HG03521 (cell line): Measurements from ENCODE around the gene FAM153A.
"Not testable (repeated sequence)": the region's sequence is repeated elsewhere in the genome, so short reads cannot be mapped to it uniquely, and the experiment has no call there.

Source experiments
- ATAC-seq: cut with Tn5 transposase; IDR thresholded peaks from one replicate; pipeline ENCODE4 v1.9.1; 2021; ENCODE audit warnings: mild to moderate bottlenecking, moderate library complexity; ENCODE audit not compliant: unreplicated experiment

FAM153A gene

DNA sequence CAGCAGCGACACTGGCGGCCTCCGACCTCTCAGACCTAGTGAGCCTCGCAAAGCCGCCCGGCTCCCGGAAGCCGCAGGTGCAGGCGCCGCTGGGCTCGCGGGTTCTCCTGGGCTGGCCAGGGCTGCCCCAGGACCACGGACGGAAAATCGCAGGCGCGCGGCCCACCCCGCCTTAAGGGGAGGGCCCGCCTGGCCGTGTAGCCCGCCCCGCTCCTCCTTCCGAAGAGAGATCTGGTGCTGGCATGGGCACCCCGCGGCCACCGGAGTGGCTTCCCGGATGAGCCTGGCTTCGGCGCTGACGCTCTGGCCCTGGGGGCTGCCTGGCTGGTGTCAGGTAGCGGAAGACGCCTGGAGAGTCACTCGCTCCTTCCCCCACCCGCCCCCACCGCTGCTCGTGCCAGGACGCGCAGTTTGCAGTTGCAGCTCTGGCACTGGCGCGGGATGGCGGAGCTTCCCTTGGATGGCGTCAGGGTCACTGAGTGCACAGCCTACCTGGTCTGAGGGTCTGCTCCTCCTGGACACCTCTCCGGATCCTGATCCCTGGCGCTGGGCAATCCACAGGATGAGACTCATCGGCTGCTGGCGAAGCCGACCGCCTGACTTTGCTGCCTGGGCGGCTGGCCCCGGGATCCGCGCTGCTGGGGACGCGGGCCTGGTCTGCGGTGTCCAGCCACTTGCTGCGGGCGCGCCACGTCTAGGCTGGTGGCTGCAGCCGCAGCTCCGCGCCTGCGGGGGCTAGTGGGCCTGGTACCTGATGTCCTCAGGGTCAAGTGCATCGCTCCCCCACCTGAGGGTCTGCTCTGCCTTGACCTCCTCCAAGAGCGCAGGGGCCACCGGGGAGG is at the start of gene FAM153A:
TSS of gene FAM153A (minus strand) at position 108 of the 842 bp plus-strand sequence.
- not testable (repeated sequence) for ATAC-seq

GRCh38 chr5:177832287-177832686 is 49.6 kb upstream of the FAM153A start:
- not testable (repeated sequence) for ATAC-seq

DNA sequence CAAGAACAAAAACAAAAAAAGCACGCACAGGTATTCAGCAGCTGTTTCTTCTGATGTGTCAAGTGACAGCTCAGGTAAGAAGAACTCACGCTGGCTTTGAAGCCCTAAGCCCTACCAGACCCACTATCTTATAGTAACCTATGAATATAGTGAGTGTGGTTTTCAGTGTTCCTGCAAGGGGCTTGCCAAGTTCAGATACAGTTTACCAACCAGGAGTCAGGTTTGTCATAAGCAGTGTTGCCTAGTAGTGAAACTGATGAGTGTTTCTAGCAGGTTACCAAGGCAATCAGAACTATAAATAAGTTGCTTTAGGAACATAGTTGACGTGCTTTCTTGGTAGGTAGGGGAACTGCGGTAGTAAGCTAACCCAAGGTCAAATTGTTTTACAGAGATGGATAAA is 43.4 kb upstream of the FAM153A start:
- ATAC-seq = not testable (repeated sequence)

GRCh38 chr5:177824776-177825175 is 42.1 kb upstream of the FAM153A start:
- not testable (repeated sequence) for ATAC-seq

DNA sequence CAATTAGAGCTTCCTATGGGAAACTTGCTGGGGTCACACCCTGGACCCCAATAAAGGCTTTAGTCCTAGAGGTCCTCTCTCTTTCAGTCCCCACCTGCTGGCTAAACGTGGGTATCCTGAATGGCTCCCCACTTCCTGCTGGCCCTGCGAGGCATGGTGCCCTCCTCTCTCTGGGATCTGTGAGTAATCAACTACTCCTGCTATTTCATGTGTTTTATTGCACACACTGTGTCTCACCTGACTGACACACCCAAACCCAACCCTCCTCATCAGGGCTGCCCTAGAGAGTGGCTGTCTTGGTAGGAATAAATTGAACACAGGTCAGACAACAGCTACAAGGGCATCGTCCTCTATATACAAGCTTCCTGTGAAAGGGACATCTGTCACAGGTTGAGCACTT is 39.8 kb upstream of the FAM153A start:
- not testable (repeated sequence) for ATAC-seq

- not testable (repeated sequence) for ATAC-seq
These were observed 37.0 kb upstream of the FAM153A start for GRCh38 chr5:177819664-177820063.

DNA sequence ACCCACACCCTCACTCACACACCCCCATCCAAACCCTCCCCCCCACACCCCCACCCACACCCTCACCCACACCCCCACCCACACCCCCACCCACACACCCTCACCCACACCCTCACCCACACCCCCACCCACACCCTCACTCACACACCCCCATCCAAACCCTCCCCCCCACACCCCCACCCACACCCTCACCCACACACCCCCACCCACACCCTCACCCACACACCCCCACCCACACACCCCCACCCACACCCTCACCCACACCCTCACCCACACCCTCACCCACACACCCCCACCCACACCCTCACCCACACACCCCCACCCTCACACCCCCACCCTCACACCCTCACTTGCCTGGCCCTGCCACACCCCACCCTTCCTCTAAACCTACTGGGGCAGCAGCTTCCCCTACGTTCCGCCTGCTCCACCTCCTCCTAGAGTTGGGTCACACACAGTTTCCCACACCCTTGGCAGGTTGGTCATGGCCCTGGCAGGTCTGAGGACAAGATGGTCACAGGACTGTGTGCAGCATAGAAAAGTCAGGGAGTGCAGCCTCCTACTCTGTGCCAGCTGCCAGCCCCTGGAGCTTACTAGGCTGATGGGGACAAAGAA is 30.2 kb upstream of the FAM153A start:
- ATAC-seq = not testable (repeated sequence)

DNA sequence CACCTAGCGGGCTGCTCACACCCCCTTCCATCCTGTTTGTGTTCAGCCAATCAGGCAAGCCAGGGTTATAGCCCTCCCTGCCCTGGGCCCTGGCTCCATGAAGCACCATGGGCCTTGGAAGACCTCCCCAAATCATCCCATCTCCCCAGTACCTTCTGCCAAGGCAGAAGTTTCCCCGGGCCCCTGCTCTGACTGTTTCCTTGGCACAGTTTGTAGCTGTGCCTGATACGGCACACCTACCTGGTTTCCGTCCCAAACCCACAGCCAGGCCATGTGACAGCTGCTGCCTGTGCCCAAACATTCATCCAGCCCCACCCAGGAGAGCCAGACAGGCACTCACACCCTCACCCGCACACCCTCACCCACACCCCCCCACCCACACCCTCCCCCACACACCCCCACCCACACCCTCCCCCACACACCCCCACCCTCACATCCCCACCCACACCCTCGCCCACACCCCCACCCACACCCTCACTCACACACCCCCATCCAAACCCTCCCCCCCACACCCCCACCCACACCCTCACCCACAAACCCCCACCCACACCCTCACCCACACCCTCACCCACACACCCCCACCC is 29.6 kb upstream of the FAM153A start:
- ATAC-seq = not testable (repeated sequence)

GRCh38 chr5:177809209-177809913 is 26.7 kb upstream of the FAM153A start:
- ATAC-seq = not testable (repeated sequence)

GRCh38 chr5:177808420-177808819 is 25.7 kb upstream of the FAM153A start:
- not testable (repeated sequence) for ATAC-seq

DNA sequence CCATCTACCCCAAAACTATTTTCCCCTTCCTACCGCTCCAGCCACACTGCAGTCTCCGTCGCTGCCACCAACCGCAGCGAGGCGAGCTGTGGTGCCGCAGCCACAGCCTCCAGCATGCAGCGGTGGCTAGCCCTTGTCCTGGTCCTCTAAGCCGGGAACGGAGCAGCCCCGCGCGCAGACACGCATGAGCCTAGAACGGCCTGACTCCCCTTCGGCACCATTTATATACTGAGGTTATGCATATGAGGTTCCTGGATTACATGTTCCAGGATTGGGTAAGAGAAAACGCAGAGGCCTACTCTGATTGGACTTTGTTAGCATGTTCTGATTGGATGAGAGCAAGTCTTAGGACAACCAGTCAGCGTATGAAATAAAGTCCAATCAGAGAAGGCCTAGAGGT is 24.6 kb upstream of the FAM153A start:
- not testable (repeated sequence) for ATAC-seq

DNA sequence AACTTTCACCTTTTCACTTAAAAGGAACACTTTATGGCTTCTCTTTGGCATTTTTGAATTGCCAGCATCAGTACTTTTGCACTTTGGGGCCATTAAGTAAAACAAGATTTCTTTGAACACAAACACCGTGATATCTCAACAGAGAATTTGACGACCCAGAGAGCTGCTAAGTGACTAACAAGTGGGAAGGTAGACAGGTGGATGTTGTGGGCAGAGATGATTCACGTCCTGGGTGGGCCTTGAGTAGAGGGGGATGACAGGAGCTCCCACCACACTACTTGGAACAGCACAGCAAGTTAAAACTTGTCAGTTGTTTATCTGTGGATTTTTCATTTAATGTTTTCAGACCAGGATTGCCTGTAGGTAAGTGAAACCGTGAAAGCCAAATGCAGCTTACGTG is 18.7 kb upstream of the FAM153A start:
- not testable (repeated sequence) for ATAC-seq

DNA sequence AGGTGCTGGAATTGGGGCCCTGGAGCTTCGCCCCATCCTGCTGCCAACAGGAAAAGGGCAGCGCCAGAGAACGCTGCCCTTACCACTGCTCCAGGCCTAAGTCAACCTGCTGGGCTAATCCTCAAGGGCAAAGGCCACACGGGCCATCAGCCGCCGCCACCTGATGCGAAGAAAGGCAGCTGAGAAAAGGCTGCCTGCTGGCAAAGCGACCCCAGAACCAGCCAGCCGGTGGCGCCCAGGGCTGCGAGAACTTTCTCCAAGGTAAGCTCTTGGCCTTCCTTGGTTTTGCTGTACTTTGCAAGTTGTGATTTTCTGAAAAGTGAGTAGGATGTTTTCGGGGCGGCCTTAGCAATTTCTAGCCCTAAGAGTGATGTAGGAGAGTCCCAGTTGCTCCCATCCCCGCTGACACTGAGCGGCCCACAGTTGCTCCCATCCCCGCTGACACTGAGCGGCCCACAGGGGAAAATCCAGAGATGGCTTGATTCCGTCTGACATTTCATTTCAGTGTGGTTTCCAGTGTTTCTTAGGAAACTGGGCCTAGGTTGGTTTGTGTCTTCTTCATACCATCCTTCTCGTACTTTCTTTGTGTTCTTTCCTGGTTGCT is 15.6 kb upstream of the FAM153A start:
- not testable (repeated sequence) for ATAC-seq

GRCh38 chr5:177793272-177793671 is 10.6 kb upstream of the FAM153A start:
- ATAC-seq = not testable (repeated sequence)

DNA sequence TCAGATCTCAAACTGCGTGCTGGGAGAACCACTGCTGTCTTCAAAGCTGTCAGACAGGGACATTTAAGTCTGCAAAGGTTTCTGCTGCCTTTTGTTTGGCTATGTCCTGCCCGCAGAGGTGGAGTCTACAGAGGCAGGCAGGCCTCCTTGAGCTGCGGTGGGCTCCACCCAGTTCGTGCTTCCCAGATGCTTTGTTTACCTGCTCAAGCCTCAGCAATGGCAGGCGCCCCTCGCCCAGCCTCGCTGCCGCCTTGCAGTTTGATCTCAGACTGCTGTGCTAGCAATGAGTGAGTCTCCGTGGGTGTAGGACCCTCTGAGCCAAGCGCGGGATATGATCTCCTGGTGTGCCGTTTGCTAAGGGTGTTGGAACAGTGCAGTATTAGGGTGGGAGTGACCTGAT is 8.9 kb upstream of the FAM153A start:
- ATAC-seq = not testable (repeated sequence)

DNA sequence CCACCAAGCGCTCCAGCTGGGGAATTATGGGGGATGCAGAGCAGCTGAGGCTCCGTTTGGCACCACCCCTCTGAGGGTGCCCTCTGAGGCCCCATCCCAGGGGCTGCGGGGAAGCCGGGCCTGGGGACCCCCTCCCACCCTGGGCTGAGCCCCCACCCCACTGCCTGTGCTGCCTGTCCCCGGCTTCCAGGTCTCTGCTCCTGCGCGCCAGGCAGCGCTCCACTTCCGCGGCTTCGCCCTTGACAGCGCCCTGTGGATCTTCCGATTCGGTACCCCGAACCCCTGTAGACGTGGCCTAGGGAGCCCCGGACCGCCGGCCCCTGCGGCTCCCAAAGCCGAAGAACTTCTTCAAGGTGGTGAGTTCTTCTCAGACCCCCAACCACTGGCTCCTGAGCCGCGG is 530 bp downstream of the FAM153A start:
- ATAC-seq = not testable (repeated sequence)

DNA sequence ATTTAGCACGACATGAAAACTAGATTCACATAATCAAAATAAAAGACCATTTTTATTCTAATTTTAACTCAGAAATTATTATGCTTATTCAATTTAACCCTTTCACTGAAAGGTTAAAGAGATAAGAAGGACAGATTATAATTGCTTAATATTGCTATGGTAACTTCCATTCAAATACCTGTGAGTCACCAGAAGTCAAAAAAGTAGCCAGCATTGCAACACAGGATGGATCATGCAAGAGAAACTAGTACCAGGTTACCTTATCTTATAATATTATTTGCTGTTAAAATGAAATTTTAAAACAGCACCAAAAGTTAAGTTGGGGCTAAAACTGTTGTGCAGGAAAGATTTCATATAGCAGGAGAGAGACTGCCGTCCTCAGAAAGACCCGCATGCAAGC is 11.5 kb downstream of the FAM153A start:
- ATAC-seq = not testable (repeated sequence)

- not testable (repeated sequence) for ATAC-seq
These were observed 12.1 kb downstream of the FAM153A start for GRCh38 chr5:177770646-177771045.

GRCh38 chr5:177763737-177764508 is 18.8 kb downstream of the FAM153A start:
- not testable (repeated sequence) for ATAC-seq

DNA sequence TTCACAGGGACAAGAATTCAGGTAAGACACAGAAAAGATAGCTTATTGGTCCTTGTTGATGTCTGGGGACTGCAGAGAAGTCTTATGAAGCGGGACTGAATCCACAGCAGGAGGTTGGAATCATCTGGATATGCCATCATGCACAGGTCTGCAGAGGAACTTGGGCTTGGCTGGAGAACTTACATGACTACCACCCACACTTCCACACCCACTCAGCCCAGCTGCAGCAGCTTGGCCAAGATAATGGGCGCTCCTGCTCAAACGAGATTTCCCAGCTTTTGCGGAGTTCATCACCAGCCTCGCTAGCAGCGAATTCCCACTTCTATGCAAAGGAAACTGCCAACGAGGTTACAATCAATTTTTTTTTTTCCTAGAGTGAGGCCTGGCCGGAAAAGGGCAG is 21.7 kb downstream of the FAM153A start:
- ATAC-seq = not testable (repeated sequence)
